IgD-negative memory B cell (primary cell): ENCODE measurements around the gene PIK3R2. TPM values are rescaled to one million over a fixed set of nuclear protein-coding genes. Genes with fewer than 3 reads are reported as not detected.
"Not testable (repeated sequence)": the region's sequence is repeated elsewhere in the genome, so short reads cannot be mapped to it uniquely, and the experiment has no call there.

ENCODE experiments used
- H3K27ac Mint-ChIP-seq, 3 donors: one replicate each; pipeline ENCODE4 v1.8.0; 2020 to 2022; ENCODE audit warnings: mild to moderate bottlenecking in 3 of 3, mixed read lengths in 3 of 3, moderate library complexity in 1 of 3
- H3K27me3 Mint-ChIP-seq: one replicate; pipeline ENCODE4 v1.8.0; 2021; ENCODE audit warnings: mixed read lengths
- H3K36me3 Mint-ChIP-seq: one replicate; pipeline ENCODE4 v1.8.0; 2020; ENCODE audit warnings: mild to moderate bottlenecking, mixed read lengths
- H3K4me1 Mint-ChIP-seq, 3 donors: one replicate each; pipeline ENCODE4 v1.8.0; 2020 to 2022; ENCODE audit warnings: mixed read lengths in 3 of 3, mild to moderate bottlenecking in 1 of 3
- H3K4me3 Mint-ChIP-seq, 4 donors: one replicate each; pipeline ENCODE4 v1.8.0; 2020 to 2022; ENCODE audit warnings: mild to moderate bottlenecking in 4 of 4, mixed read lengths in 4 of 4, moderate library complexity in 3 of 4
- H3K9me3 Mint-ChIP-seq, 3 donors: one replicate each; pipeline ENCODE4 v1.8.0; 2020 to 2021; ENCODE audit warnings: mixed read lengths in 3 of 3, mild to moderate bottlenecking in 1 of 3
- polyA plus RNA-seq: library from polyadenylated mRNA; unstranded; fragments of 300-500 nt; fragmentation: Illumina TruSeq; gene quantifications from one replicate; pipeline ENCODE4 v1.2.3, GENCODE V29; 2021

Gene PIK3R2
- polyA plus RNA-seq, 1 donor from 2014 or later = 2.1 TPM

GRCh38 chr19:18156268-18156667, 3.3 kb downstream of the PIK3R2 start:
- Mint-ChIP-seq H3K27ac (peak overlapping the region in 2 of 3 donors; percentile 2 to 73), H3K4me3 (peak overlapping the region in 1 of 4 donors; percentile 19), H3K4me1 (peaks cover 8 to 20% (median 9%) of the 10 kb centered on the region in 3 donors), H3K36me3 (no peaks in the 10 kb centered on the region), H3K27me3 (no peaks in the 10 kb centered on the region), H3K9me3 (no peaks in the 10 kb centered on the region)

GRCh38 chr19:18156841-18157464, 4.0 kb downstream of the PIK3R2 start:
- Mint-ChIP-seq H3K4me3 (peak overlapping the region in 1 of 4 donors; percentile 19), H3K27me3 (no peaks in the 10 kb centered on the region), H3K27ac (peak overlapping the region in 1 of 3 donors; percentile 2), H3K4me1 (peaks cover 8 to 15% (median 9%) of the 10 kb centered on the region in 3 donors), H3K9me3 (no peaks in the 10 kb centered on the region), H3K36me3 (no peaks in the 10 kb centered on the region)

DNA sequence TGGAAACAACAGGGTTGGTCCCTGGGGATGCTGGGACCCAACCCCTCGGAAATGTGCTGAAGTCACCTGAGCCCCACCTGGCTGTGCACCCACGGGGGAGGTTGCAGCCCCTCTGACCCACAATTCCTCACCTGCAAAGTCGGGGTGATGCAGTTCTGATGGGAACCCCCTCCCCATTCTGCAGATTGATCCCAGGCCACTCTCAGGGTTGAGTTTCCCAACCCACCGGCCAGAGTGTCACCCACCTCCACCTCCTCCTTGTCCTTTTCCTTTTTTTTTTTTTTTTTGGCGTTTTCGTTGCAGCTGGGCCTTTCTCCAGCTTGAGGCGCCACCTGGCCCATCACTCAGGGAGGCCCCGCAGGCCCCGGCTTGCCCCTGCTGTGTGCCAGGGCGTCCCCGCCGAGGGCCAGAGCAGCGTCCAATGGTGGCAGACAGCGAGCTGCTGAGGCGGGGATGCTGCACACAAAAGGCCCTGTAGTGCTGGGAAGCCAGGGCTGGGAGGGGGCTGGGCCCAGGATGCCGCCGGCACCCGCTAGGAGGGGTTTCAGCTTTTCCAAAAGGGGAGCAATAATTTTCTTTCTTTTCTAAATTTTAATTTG, 4.6 kb downstream of the PIK3R2 start:
- Mint-ChIP-seq H3K4me3 (no peak overlapping the region), H3K27ac (no peak overlapping the region), H3K36me3 (no peaks in the 10 kb centered on the region), H3K9me3 (no peaks in the 10 kb centered on the region), H3K27me3 (no peaks in the 10 kb centered on the region), H3K4me1 (peaks cover 4 to 14% (median 7%) of the 10 kb centered on the region in 3 donors)

GRCh38 chr19:18158467-18158866, 5.5 kb downstream of the PIK3R2 start:
- H3K9me3 Mint-ChIP-seq = no peaks in the 10 kb centered on the region
- H3K4me1 Mint-ChIP-seq = peaks cover 4 to 14% (median 7%) of the 10 kb centered on the region in 3 donors
- no peaks in the 10 kb centered on the region for H3K36me3 Mint-ChIP-seq
- H3K27me3 Mint-ChIP-seq = no peaks in the 10 kb centered on the region
- H3K27ac Mint-ChIP-seq = no peak overlapping the region
- peak overlapping the region in 1 of 4 donors; percentile 29 for H3K4me3 Mint-ChIP-seq

- not testable (repeated sequence) for H3K36me3 Mint-ChIP-seq, H3K27me3 Mint-ChIP-seq, H3K9me3 Mint-ChIP-seq
- peak overlapping the region in 1 of 3 donors; percentile 39 for H3K27ac Mint-ChIP-seq
- H3K4me3 Mint-ChIP-seq = peak overlapping the region in 1 of 4 donors; percentile 50
- peaks cover 4 to 10% (median 7%) of the 10 kb centered on the region in 3 donors for H3K4me1 Mint-ChIP-seq
Measured at GRCh38 chr19:18159059-18159616, 6.2 kb downstream of the PIK3R2 start.

- Mint-ChIP-seq H3K36me3 (no peaks in the 10 kb centered on the region), H3K27me3 (no peaks in the 10 kb centered on the region), H3K4me3 (peak overlapping the region in 2 of 4 donors; percentile 86 to 90), H3K4me1 (peaks cover 4 to 7% (median 5%) of the 10 kb centered on the region in 3 donors), H3K9me3 (no peaks in the 10 kb centered on the region), H3K27ac (peak overlapping the region in 1 of 3 donors; percentile 76)
Measured at GRCh38 chr19:18159810-18160209, 6.8 kb downstream of the PIK3R2 start.

DNA sequence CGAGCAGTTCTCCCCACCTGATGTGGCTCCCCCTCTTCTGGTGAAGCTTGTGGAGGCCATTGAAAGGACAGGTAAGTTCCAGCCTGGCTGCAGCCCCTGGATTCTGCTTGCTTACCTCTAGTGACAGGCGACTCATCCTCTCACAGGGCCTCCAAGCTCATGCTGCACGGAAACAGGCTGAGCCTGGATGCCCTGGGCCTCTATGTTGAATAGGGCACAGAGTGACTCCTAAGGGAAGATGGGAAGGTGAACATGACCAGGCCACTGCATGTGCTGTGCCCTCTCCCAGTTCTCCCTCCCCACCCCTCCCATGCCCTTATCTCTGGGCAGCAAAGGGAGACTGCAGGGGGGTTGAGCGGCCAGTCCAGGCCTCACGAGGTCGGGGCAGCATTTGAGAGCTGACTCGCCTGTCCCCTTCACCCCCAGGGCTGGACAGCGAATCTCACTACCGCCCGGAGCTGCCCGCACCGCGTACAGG, 7.6 kb downstream of the PIK3R2 start:
- Mint-ChIP-seq H3K27me3 (no peaks in the 10 kb centered on the region), H3K27ac (peak overlapping the region in 1 of 3 donors; percentile 76), H3K4me1 (peaks cover 3 to 7% (median 5%) of the 10 kb centered on the region in 3 donors), H3K36me3 (no peaks in the 10 kb centered on the region), H3K4me3 (peak overlapping the region; percentile 60 to 90 (median 78)), H3K9me3 (no peaks in the 10 kb centered on the region)

- Mint-ChIP-seq H3K36me3 (no peaks in the 10 kb centered on the region), H3K4me3 (peak overlapping the region in 3 of 4 donors; percentile 60 to 86 (median 70)), H3K9me3 (no peaks in the 10 kb centered on the region), H3K4me1 (peaks cover 3 to 10% (median 8%) of the 10 kb centered on the region in 3 donors), H3K27ac (peak overlapping the region in 1 of 3 donors; percentile 76), H3K27me3 (no peaks in the 10 kb centered on the region)
Measured at GRCh38 chr19:18160971-18161635, 8.1 kb downstream of the PIK3R2 start.

- H3K4me3 Mint-ChIP-seq = peak overlapping the region in 2 of 4 donors; percentile 55 to 73
- H3K36me3 Mint-ChIP-seq = no peaks in the 10 kb centered on the region
- no peaks in the 10 kb centered on the region for H3K9me3 Mint-ChIP-seq
- peak overlapping the region in 1 of 3 donors; percentile 25 for H3K27ac Mint-ChIP-seq
- no peaks in the 10 kb centered on the region for H3K27me3 Mint-ChIP-seq
- peaks cover 3 to 11% (median 10%) of the 10 kb centered on the region in 3 donors for H3K4me1 Mint-ChIP-seq
Measured at GRCh38 chr19:18161636-18162002, 8.7 kb downstream of the PIK3R2 start.

- no peaks in the 10 kb centered on the region for H3K9me3 Mint-ChIP-seq
- H3K4me3 Mint-ChIP-seq = no peak overlapping the region
- H3K27me3 Mint-ChIP-seq = peaks cover 2% of the 10 kb centered on the region
- H3K4me1 Mint-ChIP-seq = peaks cover 11 to 21% (median 17%) of the 10 kb centered on the region in 3 donors
- H3K27ac Mint-ChIP-seq = peak overlapping the region in 1 of 3 donors; percentile 36
- H3K36me3 Mint-ChIP-seq = peaks cover 3% of the 10 kb centered on the region
Measured at GRCh38 chr19:18164072-18164471, 11.1 kb downstream of the PIK3R2 start.

GRCh38 chr19:18165794-18166544, 13.0 kb downstream of the PIK3R2 start:
- H3K36me3 Mint-ChIP-seq = peaks cover 6% of the 10 kb centered on the region
- H3K9me3 Mint-ChIP-seq = no peaks in the 10 kb centered on the region
- H3K4me1 Mint-ChIP-seq = peaks cover 16 to 29% (median 28%) of the 10 kb centered on the region in 3 donors
- peaks cover 2% of the 10 kb centered on the region for H3K27me3 Mint-ChIP-seq
- H3K4me3 Mint-ChIP-seq = peak overlapping the region in 1 of 4 donors; percentile 98
- H3K27ac Mint-ChIP-seq = peak overlapping the region in 2 of 3 donors; percentile 72 to 79

DNA sequence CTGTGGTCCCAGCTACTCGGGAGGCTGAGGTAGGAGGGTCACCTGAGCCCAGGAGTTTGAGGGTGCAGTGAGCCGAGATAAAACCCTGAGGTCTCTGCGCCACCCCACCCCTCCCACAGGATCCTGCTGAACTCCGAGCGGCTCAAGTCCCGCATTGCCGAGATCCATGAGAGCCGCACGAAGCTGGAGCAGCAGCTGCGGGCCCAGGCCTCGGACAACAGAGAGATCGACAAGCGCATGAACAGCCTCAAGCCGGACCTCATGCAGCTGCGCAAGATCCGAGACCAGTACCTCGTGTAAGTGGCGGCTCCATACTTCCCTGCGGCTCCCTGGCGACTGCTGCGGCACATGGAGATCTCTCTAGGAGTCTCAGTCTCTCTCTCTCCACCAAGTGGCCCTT, 14.0 kb downstream of the PIK3R2 start:
- Mint-ChIP-seq H3K4me1 (peaks cover 25 to 38% (median 33%) of the 10 kb centered on the region in 3 donors), H3K9me3 (no peaks in the 10 kb centered on the region), H3K4me3 (peak overlapping the region in 1 of 4 donors; percentile 98), H3K36me3 (peaks cover 6% of the 10 kb centered on the region), H3K27me3 (peaks cover 2% of the 10 kb centered on the region), H3K27ac (peak overlapping the region in 1 of 3 donors; percentile 99)

GRCh38 chr19:18167975-18168645, 15.1 kb downstream of the PIK3R2 start:
- peaks cover 2% of the 10 kb centered on the region for H3K27me3 Mint-ChIP-seq
- peaks cover 6% of the 10 kb centered on the region for H3K36me3 Mint-ChIP-seq
- H3K4me1 Mint-ChIP-seq = peaks cover 34 to 45% (median 35%) of the 10 kb centered on the region in 3 donors
- H3K9me3 Mint-ChIP-seq = no peaks in the 10 kb centered on the region
- H3K4me3 Mint-ChIP-seq = peak overlapping the region; percentile 76 to 98 (median 90)
- H3K27ac Mint-ChIP-seq = peak overlapping the region; percentile 90 to 99 (median 98)
